Measurements from ENCODE around the gene CALB2. TPM values are rescaled to one million over a fixed set of nuclear protein-coding genes. Genes with fewer than 3 reads are reported as not detected.

Gene CALB2
- total and polyA plus RNA-seq, 2 of the 8 experiments (the other 6 are each of a cell fraction or from before 2014, with no cell fraction given), result 1.9 to 2.6 TPM

DNA sequence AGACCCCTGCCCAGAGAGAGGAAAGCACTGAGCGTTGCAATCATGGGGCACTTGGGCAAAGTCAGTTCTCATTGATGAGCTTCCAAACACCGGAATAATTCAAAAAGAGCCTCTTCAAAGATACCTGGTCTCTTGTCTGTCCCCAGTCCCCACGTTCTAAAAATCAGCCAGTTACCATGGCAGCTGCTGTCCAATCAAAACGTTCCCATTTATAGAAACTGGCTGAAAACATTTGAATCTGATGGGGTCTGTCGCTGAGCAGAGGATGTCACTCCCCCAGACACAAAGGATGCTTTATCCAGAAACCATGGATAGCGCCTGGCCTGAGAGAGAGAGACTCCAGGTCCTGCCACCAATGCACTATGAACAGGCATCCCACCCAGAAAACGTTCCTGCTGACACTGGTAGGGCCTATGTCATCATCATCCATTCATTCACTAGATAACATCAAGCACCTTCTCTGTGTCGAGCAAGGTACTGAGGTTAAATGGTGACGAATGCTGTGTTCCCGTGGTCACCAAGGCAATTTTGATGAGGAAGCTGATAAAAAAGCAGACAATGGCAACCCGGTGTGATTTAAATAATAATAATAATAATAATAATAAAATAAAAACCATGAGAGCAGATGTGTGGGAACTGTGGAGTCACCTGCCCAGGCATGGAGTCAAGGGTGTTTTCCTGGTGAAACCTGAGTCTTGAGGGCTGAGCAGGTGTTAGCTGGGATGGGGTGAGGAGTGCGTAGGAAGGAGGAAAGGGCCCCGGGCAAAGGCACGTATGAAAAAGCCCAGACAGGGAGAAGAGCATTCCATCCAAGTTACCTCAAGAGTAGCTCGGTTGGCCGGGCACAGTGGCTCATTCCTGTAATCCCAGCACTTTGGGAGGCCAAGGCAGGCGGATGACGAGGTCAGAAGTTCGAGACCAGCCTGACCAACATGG, 19.0 kb upstream of the CALB2 start (continued):
- TF ChIP-seq, protein P1, sequence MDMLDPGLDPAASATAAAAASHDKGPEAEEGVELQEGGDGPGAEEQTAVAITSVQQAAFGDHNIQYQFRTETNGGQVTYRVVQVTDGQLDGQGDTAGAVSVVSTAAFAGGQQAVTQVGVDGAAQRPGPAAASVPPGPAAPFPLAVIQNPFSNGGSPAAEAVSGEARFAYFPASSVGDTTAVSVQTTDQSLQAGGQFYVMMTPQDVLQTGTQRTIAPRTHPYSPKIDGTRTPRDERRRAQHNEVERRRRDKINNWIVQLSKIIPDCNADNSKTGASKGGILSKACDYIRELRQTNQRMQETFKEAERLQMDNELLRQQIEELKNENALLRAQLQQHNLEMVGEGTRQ (IDR thresholded peaks at IDR 0.05; ENCODE audit: low read length), result no peak
- TF ChIP-seq SIX5 (IDR thresholded peaks at IDR 0.05; ENCODE audit: low read depth, low read length) (no peak), GTF2F1 (IDR thresholded peaks at IDR 0.05; ENCODE audit: borderline replicate concordance, low read depth, low read length) (no peak), RNF2 (IDR thresholded peaks at IDR 0.05; ENCODE audit: borderline replicate concordance, low read depth, low read length, missing control alignments, poor library complexity, severe bottlenecking) (no peak), TCF12 (IDR thresholded peaks at IDR 0.05; ENCODE audit: low read depth, low read length) (no peak), NRF1 (IDR thresholded peaks at IDR 0.05; ENCODE audit: low read depth, low read length) (no peak), KDM1A (IDR thresholded peaks at IDR 0.05; ENCODE audit: borderline replicate concordance, low read length) (no peak)
- TF ChIP-seq, protein P2, sequence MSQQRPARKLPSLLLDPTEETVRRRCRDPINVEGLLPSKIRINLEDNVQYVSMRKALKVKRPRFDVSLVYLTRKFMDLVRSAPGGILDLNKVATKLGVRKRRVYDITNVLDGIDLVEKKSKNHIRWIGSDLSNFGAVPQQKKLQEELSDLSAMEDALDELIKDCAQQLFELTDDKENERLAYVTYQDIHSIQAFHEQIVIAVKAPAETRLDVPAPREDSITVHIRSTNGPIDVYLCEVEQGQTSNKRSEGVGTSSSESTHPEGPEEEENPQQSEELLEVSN (IDR thresholded peaks at IDR 0.05), result no peak

Measured in H1 (cell line).